ENCODE data around the gene IHH.

The IHH gene

DNA sequence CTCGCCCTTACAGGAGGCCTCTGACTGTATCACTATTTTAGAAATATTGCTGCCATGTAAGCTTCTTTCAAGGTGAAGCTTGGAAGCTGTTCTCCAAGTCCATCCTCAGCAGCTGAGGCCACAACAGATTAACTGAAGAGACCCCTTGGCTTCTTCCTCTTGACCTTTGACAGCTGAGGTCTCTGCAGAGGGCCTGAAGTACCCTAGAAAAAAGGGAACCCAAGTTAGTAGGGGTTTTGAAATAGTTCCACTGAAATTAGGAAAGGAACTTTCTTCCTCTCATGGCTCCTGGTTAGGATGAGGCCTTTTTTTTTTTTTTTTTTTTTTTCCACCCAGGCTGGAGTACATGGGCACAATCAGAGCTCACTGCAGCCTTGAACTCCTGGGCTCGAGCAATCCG is 15.5 kb upstream of the IHH start:
- DNase-seq (ENCODE audit: low read depth in 3 of 3) = no peak

DNA sequence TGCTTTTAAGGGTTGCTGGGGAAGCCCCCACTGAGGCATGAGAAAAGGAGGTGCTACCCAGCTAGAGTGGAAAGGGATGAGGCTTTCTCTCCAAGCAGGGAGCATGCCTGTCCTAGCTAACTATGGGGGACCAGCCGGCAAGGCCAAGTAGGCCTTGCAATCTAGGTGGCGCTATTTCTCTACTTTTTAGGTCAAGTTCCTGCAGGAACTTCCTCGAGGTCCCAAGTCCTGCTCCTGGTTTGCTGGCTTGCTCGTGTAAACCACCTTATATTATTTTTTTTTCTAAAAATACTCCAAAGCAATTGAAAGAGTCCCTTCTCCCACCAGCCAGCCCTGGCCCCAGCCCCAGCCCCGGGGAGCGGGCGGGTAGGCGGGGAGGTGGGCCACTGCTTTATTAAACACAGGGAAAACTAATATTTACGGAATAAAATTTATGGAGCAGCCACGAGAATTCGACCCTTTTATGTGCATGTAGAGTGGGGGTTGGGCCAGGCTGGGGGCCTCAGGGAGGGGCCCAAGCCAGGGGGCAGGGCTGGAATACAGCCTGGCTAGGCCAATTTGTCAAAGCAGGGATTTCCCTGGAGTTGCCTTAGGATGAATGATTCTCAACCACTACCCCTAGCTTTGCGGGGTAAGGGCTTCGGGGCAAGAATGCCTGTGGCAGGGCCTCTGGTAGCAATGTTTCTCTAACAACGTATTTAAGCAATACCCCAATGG is 12.8 kb upstream of the IHH start:
- DNase-seq (ENCODE audit: low read depth in 3 of 3) = no peak

DNA sequence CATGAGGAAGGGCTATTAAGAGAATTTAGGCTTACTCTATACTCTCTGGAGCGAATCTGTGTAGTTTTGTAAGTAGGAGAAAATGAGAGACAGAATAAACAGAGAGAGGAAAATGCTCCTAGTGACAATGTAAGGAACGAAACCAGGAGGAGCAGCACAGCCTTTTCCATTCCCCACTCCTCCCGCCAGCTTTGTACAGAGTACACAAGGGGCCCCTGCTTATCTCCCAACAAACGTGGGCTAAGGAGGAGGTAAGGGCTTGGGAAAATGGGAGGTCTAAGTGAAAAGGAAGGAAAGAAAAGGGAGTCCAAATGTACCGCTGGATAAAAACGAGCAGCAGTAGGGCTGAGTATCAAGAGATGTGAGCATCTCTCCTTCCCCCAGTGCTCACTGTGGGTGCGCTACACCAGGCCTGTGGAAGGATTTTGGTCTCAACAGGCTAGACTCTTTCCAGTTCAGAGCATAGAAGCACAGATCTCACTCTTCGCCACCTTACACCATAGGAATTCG is 12.1 kb upstream of the IHH start:
- no peak for DNase-seq (ENCODE audit: low read depth in 3 of 3)

DNA sequence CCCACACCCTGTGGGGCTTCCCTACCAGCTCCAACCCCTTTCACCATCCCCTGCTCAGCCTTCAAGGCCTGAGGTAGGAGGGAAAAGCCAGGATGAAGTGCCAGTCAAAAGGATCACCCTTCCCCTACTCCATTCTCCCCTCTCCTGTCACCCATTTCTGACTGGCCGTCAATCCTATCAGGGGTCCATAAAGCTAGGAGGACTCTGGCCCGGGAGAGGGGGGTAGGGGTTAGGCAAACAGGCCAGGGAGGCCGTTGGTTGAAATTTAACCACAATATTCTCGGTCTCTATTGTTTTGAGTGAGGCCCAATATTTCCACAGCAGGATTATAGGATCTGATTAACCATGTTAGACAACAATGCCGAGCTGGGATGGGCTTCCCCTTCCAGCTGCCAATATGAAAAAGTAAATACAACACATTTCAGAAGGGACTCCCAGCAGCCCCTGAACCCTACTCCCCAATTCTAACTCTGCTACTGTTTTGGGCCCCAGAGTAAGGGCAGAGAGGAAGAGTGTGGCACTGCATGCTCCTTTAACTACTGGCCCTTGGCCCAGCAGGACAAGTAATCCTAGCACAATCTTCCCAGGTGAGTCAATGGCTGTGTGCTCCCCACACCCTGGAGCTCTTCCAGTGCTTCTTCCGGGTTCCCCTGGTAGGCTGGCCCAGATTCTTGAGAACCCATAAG is 10.6 kb upstream of the IHH start:
- no peak for DNase-seq (ENCODE audit: low read depth in 3 of 3)

DNA sequence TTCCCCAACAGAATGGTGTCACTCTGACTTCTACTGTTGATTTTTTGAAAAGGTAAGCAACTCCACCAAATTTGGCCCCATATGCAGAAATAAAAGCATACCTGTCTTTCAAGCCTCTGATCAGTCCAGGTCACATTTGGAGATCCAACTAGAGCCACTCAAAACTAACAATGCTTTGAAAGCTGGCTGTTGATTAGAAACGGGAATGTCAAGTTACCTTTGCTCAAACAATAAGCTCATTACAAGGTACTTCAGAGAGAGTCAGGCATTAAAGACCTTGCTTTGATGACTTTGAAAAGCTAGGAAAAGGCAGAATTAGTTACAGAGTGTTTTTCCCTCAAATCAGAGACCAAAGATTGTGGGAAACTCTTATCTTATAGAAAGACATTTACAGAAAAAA is 4.8 kb upstream of the IHH start:
- DNase-seq (ENCODE audit: low read depth in 3 of 3) = no peak

DNA sequence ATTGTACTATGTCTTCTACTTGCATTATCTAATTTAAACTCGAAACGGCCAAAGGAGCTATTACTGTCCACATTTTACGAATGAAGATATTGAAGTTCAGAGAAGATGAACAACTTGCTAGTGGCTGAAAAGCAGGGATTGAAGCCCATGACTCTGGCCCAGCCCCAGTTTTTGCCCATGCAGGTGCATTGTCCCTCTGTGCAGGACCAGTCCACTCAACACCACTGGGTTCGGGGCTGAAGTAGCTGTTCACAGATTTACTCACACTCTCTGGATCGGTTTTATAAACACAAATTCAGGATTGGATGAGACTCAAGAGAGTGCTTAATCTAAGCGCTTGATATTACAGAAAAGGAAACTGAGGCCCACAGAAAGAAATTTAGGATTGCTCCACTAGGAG is 1.4 kb upstream of the IHH start:
- DNase-seq (ENCODE audit: low read depth in 3 of 3) = no peak

DNA sequence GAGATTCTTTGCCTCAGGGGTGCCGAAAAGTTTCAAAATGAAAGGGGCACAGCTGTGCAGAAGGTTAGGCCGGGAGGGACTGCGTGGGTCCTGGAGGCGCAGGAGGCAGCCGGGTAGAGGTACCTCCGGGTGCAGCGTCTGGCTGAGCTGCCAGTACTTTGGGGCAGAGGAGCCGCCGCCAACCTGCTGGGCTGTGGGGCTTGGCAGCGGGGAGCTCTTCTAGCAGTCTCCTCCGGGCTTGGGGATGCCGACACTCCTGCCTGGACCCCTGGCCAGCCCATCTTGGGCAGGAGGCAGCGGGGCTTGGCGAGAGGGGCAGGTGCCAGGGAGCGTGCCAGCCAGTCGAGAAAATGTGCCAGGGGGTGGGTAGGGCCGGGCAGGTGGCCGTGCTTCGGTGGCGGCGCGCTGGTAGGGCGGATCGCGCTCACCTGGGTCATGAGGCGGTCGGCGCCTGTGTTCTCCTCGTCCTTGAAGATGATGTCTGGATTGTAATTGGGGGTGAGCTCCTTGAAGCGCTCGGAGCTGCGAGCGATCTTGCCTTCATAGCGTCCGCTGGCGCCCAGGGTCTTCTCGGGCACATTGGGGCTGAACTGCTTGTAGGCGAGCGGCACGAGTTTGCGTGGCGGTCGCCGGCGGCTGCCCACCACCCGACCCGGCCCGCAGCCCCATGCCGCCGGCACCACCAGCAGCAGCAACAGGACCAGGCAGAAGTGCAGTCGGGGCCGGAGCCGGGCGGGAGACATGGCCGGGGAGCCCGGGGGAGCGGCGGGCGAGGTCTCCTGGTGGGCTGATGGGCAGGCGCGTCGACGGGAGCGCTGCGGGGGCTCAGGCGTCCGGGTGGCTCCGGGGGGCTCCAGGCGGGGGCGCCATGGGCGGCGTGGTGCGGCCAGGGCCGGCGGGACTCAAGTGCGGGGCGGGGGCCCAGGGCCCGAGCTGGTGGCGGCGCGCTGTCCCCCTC is 717 bp downstream of the IHH start:
- no peak for DNase-seq (ENCODE audit: low read depth in 3 of 3)

DNA sequence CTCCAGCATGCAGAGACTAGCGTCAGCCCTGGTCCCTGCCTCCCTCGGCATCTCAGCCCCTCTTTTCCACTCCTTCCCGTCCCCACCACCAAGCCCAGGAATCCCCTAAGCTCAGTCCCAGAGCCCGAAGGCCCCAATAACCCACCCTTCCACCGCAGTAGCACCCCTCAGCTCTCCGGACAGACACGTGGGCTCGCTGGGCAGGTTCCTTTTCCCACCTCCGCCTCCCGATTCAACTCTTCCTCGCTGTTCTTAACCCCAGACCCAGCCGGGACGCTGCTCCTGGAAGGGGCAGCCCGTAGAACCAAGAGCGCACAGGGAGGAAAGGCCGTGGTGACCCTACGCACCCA is 1.4 kb downstream of the IHH start:
- no peak for DNase-seq (ENCODE audit: low read depth in 3 of 3)

DNA sequence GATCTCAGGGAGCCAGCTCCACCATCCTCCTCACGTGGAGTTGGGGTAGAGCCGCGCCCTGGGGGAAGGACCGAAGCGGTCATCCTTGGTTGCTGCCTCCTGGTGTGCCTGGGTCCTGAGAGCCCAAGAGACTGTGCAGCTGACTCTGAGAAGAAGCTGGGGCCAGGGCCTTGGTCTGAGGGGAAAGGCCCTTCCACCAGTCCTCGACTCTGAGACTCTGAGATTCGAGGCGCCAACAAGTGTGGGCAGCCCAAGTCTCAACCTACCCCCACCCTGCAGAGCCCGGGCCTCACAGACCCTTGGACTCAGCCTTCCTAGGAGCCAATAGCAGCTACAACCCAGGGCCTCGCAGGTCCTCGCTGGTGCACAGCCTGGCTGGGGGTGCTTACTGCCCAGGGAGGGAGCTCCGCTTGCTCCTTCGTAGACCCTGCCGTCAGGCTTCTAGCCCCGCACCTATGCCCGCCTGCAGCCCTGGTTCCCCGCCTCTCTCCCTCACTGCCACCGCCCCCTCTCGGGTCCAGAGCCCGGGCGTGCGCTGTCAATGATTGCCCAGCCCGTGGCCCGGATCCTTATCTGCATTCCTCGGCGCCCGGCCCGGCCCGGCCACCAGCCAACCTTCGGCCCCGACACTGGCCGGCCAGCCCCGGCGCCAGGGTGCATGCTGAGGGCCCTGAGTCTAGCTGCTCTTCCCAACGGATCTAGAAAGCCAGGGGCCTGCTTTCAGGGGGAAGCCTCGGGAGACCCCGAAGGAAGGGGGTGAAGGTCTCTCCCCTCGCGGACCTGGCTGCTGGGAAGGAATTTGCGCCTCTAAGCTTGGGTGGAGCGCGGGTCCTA is 2.0 kb downstream of the IHH start:
- no peak for DNase-seq (ENCODE audit: low read depth in 3 of 3)

DNA sequence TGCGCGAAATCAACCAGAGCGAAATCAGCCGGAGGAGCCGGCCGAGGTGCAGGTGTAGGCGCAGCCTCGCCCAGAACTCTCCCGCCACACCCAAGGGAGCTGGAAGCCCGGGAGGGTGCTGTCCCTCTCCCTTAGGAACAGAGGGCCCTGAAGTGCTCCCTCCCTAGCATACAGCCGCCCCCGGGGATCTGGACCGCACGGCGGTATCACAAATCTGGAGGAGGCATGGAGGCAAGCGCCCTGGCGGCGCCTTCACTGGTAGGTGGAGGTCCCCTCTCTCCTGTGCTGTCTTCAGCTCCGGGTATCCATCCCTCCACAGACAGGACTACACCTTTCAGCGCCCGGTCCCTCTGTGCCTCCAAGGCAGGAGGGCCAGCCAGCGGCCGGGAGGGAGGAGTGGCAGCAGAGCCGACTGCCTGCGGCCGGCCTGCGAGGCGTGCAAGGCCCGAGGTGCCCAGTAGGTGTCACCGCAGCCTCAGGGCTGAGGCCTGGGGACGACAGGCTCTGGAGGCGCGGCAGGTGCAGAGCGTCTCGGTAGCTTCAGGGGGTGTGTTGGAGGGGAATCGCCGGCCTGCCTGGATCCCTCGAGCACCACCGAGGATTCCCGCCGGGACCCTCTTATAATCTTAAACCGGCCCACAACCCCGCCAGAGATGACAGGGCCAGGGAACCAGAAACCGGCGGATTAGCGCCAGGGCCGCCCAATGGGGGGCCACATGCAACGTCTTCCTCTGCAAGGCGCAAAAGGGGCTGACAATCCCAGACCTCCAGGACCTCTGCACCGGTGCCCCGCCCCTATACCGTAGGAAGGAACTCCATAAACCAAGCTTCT is 2.8 kb downstream of the IHH start:
- peak; percentile 56 to 72 (median 60) for DNase-seq (ENCODE audit: low read depth in 3 of 3)

DNA sequence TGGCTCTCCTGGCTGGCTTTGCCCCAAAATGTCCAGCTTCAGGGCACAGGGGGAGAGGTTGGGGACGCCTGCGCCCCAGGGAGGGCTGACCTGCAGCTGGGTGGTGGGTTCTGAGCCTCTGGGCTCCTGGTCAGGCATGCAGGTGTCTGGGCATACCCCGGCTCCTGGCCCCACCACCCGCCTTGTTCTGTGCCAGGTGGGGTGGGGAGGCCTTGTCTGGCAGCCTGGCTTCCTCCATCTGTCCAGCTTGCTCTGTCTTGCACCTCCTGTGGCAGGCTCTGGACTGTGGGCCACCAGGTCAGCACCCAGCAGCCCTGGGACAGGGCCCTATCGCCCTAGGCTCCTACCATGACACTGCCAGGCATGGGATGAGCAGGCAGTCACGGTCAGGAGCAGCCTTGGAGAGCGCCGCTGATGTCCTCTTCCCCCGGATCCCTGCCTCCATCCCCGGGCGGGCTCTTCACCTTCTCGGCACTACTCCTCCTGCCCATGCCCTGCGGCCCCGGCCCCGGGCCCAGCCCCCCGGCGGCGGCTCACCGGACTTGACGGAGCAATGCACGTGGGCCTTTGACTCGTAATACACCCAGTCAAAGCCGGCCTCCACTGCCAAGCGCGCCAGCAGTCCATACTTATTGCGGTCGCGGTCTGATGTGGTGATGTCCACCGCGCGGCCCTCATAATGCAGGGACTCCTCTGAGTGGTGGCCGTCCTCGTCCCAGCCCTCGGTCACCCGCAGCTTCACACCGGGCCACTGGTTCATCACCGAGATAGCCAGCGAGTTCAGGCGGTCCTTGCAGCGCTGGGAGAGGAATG is 3.6 kb downstream of the IHH start:
- DNase-seq (ENCODE audit: low read depth in 3 of 3) = no peak

DNA sequence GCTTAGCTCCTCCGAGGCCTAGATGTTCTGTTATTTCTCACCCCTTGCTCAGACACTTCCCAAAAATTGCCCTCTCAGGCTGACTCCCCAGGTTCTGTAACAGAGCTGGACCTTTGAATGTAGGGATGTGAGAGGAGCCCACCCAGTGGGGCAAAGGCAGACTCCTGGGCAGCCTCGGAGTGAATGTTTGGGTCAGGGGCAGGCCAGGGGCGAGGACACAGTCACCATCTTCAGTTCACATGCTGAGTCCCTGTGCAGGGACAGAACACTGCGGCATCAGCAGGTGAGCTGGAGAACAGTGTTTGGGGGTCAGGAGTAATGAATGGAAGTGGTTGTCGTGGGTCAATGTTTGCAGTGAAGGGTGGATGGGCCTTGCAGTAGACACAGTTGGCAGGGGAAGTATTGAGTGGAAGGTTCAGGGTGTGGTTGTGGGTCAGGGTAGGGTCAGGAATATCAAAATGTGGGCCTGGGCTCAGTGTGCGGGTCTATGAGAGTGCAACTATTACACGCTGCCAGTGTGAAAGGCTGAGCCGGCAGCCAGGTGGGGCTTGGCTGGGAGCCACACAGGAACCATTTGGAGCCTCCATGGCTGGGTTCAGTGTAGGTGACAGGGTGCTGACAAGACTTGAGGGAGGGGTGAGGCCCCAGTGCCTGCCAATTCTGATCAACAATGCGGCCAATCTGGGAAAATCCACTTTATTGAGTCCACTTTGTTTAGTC is 4.4 kb downstream of the IHH start:
- no peak for DNase-seq (ENCODE audit: low read depth in 3 of 3)

DNA sequence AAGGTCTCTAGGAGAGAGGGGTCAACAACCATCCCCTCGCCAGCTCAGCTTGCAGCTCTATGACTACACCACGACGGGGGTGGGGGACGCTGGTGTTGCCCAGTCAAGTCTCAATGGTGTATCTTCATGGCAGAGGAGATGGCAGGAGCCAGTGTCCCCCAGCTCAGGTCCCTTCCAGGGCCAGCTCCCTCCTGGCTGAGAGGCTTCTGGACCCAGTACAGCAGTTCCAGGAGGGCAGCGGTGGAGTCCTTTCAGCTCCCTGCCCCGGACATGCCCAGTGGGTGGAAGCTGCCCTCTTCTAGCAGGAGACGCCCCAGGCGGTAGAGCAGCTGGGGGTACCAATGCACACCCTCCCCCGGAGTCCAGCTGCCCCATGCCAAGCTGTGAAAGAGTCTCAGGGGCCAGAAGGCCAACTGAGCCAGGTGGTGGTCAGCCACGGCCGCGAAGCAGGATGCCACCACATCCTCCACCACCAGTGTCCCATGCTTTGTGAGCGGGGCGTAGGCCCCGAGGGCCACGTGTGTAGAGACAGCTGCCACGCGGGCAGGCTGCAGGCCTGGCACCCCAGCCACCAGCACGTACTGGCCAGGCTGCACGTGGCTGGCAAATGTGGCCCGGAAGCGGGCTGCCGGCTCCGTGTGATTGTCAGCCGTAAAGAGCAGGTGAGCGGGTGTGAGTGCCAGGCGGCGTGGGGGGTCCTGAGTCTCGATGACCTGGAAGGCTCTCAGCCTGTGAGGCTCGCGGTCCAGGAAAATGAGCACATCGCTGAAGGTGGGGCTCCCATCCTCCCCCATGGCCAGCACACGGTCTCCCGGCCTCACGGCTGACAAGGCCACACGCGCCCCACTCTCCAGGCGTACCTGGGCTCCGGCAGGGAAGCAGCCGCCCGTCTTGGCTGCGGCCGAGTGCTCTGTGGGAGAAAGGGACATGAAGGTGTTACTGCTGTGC is 5.5 kb downstream of the IHH start:
- DNase-seq (ENCODE audit: low read depth in 3 of 3) = no peak

DNA sequence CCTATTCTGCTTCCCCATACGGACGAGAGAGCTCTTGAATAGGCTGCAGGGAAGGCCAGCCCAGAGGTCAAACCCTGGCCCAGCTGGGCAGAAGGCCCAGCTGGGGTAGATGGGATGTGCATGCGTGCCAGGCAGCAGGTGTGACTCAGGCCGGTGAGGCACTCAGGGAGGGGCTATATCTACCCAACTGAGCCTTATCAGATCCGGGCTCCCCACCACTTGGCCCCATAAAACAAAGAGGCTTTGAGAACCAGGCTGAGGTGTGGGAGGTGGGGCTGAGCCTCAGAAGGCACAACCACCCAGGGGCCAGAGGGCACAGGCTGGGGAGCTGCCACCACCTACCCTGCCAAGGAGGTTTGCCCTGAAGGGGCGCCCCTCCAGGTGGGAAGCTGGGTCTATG is 11.4 kb downstream of the IHH start:
- no peak for DNase-seq (ENCODE audit: low read depth in 3 of 3)

DNA sequence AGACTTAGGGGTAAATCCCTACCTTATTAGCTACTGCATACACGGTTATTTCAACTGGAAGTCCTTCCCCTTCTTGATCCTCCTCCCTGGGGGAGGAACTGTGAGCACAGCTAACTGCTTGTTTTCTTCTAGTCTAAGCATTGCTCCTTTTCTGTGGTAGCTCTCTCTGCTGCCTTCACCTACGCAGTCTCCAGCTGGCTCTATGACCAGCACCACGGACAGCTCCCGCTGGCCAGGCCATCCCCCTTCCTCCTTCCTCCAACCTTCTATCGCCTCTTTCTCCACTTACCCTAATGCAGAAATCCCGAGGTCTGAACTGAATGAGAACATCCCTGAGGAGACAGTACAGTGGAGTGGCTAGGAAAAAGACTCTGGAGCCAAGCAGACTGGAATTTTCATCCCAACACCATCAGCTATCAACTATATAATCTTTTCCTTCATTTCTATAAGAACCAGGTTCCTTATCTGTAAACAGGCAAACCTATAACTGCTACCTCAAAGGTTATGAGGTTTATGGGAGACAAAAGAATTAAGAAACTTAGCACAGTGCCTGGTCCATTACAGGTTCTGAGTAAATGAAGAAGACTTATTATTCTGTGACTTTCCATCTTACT is 14.7 kb downstream of the IHH start:
- DNase-seq (ENCODE audit: low read depth in 3 of 3) = no peak

DNA sequence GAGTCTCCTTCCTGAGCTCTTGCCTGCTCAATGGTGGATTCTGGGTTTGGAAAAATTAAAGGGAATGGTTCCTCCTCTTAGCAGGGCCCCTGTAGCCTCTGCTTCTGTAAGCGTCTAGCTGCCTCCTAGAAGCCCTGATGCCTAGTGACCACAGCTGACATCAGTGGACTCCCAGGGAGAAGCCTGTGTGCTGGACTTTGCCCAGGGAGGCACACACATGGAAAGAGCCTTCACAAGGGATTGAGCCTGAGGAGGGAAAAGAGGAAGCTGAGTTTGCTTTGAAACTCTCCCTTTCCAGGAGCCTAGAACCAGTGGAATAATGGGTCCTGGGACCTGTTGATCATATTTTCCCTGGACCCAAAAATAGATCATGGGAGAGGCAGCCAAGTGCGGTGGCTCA is 18.0 kb downstream of the IHH start:
- no peak for DNase-seq (ENCODE audit: low read depth in 3 of 3)

DNA sequence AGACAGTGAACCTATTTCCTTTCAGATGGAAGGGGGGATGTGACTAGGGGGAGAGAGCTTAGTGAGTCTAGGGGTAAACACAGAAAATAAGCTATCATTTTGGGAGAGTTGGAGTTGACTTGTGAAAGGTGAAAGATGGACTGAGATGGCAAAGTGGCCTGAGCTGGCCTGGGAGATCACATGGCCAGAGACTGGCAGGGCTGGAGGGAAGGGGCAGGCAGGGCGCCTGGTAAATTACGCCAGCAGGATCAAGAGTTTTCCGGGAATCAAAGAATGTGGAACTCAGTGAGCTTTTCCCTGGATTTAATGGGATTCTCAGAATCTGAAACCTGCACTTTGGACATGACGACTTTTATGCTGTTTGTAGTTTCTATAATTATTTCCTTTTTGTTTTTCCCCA is 18.6 kb downstream of the IHH start:
- DNase-seq (ENCODE audit: low read depth in 3 of 3) = no peak

DNA sequence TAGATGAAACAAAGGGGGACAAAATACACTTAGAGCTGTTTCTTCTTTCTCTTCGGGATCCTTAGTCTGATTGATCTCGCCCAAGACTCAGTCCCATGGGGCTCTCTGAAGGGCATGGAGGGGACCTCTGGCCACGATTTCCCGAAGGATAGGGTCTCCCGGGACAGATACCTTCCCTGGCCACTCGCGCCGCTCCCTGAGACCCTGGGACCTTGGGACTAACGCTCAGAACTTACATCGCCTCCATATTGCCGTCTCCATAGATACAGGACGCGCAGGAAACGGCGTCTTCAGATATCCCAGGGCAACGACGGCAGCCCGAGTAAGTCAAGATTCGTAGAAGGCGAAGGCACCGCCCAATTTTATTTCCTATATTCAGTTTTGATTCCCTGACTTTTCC is 19.5 kb downstream of the IHH start, which contains the start of gene CFAP65:
CFAP65 (minus strand) TSS at position 265 of the 400 bp plus-strand sequence. CDS start 2,468 bp downstream, outside the sequence.
- no peak for DNase-seq (ENCODE audit: low read depth in 3 of 3)
